OCI-LY1 (cell line): ENCODE results near the gene CRTAC1.

Experiments used
- CTCF ChIP-seq: fragments of 200-600 bp; sonication (generic), shearing (Covaris generic); IDR thresholded peaks from 2 replicates; pipeline ENCODE4 v1.5.1; 2017; ENCODE audit warnings: mild to moderate bottlenecking, antibody characterized with exemption, low read length, moderate library complexity, mixed read lengths
- EZH2 ChIP-seq: fragments of 200-600 bp; sonication (generic), shearing (Covaris generic); IDR thresholded peaks from 2 replicates; pipeline ENCODE4 v1.8.0; 2017; ENCODE audit warnings: borderline replicate concordance, mixed run types, mild to moderate bottlenecking, antibody characterized with exemption, low read length, moderate library complexity, mixed read lengths

- TF ChIP-seq EZH2 (no peak), CTCF (no peak)
Observed at GRCh38 chr10:97915346-97916131, 114.9 kb downstream of the CRTAC1 start.
